ENCODE data around the gene RRM1.

The RRM1 gene

DNA sequence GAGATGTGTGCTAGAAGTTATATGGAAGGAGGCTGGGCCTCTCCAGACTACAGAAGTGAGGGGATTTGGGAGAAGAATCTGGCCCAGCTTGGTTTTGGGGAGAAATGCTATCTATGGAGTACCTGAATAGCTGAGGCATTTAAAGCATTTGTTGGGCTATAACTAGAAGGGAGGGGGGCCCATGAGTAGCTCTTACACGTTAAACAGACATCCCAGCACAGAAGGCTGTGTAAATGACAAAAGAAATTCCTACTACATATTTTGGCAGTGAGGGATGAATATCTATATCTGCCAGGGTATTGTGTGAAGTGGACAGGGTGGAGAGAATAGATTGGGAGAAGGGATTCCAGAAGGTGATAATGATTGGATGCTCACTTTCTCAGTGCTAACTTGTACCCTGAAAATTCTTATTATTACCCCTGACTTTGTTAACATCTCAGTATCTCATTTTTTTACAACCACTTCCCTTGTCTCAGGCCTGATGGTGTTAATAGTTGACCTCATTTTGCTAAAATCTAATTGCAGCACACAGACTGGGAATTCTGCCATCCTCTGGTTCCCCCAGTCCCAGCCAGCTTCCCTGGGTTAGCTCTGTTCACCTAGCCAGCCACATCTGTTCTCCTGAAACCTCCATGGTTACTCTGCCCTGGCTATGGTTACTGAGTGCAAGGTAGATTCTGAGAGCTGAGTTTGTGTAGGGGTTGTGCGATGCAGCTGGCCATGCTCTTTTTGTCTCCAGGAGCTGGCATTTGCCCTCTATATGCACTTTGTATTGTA, 28.8 kb upstream of the RRM1 start:
- no peaks in the 10 kb centered on the region for H4K20me1 ChIP-seq (ENCODE audit: insufficient read depth, low read length)
- no peaks in the 10 kb centered on the region for H3K79me2 ChIP-seq (ENCODE audit: insufficient read depth, low read length)

DNA sequence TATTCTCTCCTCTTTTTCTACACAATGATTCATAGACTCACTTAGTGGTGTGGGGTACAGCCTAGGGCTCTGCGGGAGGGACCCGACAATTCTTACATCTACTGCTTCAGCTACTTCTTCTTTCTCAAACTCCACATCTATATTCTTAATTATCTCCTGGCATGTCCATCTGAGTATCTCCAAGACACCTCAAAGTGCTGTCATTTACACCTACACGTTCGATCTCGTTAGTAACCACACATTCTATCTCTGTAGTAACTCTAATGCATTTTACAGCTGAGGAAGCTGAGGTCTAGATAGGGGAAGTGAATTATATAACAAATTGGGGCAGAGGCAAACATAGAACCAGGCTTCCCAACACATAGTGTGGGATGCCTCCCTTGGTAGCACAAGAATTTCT, 27.7 kb upstream of the RRM1 start:
- no peak overlapping the region for H2AFZ ChIP-seq (ENCODE audit: low read length)
- TF ChIP-seq EZH2 (IDR thresholded peaks at IDR 0.05; ENCODE audit: borderline replicate concordance, low read length) = no peak
- TF ChIP-seq, protein P1, sequence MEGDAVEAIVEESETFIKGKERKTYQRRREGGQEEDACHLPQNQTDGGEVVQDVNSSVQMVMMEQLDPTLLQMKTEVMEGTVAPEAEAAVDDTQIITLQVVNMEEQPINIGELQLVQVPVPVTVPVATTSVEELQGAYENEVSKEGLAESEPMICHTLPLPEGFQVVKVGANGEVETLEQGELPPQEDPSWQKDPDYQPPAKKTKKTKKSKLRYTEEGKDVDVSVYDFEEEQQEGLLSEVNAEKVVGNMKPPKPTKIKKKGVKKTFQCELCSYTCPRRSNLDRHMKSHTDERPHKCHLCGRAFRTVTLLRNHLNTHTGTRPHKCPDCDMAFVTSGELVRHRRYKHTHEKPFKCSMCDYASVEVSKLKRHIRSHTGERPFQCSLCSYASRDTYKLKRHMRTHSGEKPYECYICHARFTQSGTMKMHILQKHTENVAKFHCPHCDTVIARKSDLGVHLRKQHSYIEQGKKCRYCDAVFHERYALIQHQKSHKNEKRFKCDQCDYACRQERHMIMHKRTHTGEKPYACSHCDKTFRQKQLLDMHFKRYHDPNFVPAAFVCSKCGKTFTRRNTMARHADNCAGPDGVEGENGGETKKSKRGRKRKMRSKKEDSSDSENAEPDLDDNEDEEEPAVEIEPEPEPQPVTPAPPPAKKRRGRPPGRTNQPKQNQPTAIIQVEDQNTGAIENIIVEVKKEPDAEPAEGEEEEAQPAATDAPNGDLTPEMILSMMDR (IDR thresholded peaks at IDR 0.05; ENCODE audit: low read length) = no peak
- H3K4me1 ChIP-seq (ENCODE audit: insufficient read depth, low read length, severe bottlenecking) = no peaks in the 10 kb centered on the region
- no peaks in the 10 kb centered on the region for H3K79me2 ChIP-seq (ENCODE audit: insufficient read depth, low read length)
- H4K20me1 ChIP-seq (ENCODE audit: insufficient read depth, low read length) = no peaks in the 10 kb centered on the region
- H3K4me2 ChIP-seq (ENCODE audit: low read length) = no peak overlapping the region
- H3K27me3 ChIP-seq (ENCODE audit: insufficient read depth, low read length) = no peaks in the 10 kb centered on the region
- H3K4me3 ChIP-seq (ENCODE audit: low read depth, low read length, poor library complexity, severe bottlenecking) = no peak overlapping the region
- peaks cover 9% of the 10 kb centered on the region; the same call in 1 of the 2 replicates for H3K36me3 ChIP-seq (ENCODE audit: insufficient read depth, low read length)
- H3K9ac ChIP-seq (ENCODE audit: low read length) = no peak overlapping the region
- no peaks in the 10 kb centered on the region for H3K9me2 ChIP-seq (ENCODE audit: low read depth, low read length)
- H3F3A ChIP-seq (ENCODE audit: insufficient read depth, low read length) = no peaks in the 10 kb centered on the region
- H3K27ac ChIP-seq (ENCODE audit: low read depth, low read length, poor library complexity, severe bottlenecking) = no peak overlapping the region
- no peaks in the 10 kb centered on the region for H3K9me3 ChIP-seq (ENCODE audit: low read length)

More for the DNA sequence above, 28.8 kb upstream of the RRM1 start:
- Histone ChIP-seq H3F3A (ENCODE audit: insufficient read depth, low read length) (no peaks in the 10 kb centered on the region), H3K27ac (ENCODE audit: low read depth, low read length, poor library complexity, severe bottlenecking) (no peak overlapping the region), H3K9ac (ENCODE audit: low read length) (no peak overlapping the region), H3K4me1 (ENCODE audit: insufficient read depth, low read length, severe bottlenecking) (no peaks in the 10 kb centered on the region), H3K4me2 (ENCODE audit: low read length) (no peak overlapping the region), H3K9me2 (ENCODE audit: low read depth, low read length) (no peaks in the 10 kb centered on the region), H2AFZ (ENCODE audit: low read length) (no peak overlapping the region), H3K4me3 (ENCODE audit: low read depth, low read length, poor library complexity, severe bottlenecking) (no peak overlapping the region), H3K36me3 (ENCODE audit: insufficient read depth, low read length) (peaks cover 18% of the 10 kb centered on the region; the same call in 1 of the 2 replicates), H3K9me3 (ENCODE audit: low read length) (no peaks in the 10 kb centered on the region), H3K27me3 (ENCODE audit: insufficient read depth, low read length) (no peaks in the 10 kb centered on the region)
- TF ChIP-seq, protein P1 (IDR thresholded peaks at IDR 0.05; ENCODE audit: low read length) = no peak
- no peak for TF ChIP-seq EZH2 (IDR thresholded peaks at IDR 0.05; ENCODE audit: borderline replicate concordance, low read length)

DNA sequence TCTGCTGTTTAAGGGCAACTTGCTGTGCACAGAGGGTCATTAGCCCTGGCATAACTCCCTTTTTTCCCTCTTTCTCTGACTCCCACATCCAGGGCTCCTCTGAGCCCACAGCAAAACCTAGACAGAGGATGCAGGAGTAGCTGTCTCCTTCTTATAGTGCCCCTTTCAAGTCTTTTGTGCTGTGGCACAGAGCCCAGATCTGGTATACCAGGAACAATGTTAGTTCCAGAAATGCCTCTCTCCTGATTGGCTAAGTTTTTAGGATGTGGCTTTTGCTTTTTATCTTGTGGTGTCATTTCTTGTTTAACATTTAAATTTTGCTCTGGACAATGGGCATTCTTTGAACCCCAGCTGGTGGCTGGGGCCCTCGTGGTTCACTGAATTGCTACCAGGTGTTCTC, 25.6 kb upstream of the RRM1 start:
- Histone ChIP-seq H3K27ac (ENCODE audit: low read depth, low read length, poor library complexity, severe bottlenecking) (no peak overlapping the region), H2AFZ (ENCODE audit: low read length) (no peak overlapping the region), H3K4me1 (ENCODE audit: insufficient read depth, low read length, severe bottlenecking) (no peaks in the 10 kb centered on the region), H3K9me2 (ENCODE audit: low read depth, low read length) (no peaks in the 10 kb centered on the region), H3K79me2 (ENCODE audit: insufficient read depth, low read length) (no peaks in the 10 kb centered on the region), H3K9ac (ENCODE audit: low read length) (no peak overlapping the region), H3F3A (ENCODE audit: insufficient read depth, low read length) (no peaks in the 10 kb centered on the region), H3K4me3 (ENCODE audit: low read depth, low read length, poor library complexity, severe bottlenecking) (no peak overlapping the region), H3K4me2 (ENCODE audit: low read length) (no peak overlapping the region), H3K36me3 (ENCODE audit: insufficient read depth, low read length) (peaks cover 9% of the 10 kb centered on the region; the same call in 1 of the 2 replicates), H3K9me3 (ENCODE audit: low read length) (no peaks in the 10 kb centered on the region), H4K20me1 (ENCODE audit: insufficient read depth, low read length) (no peaks in the 10 kb centered on the region), H3K27me3 (ENCODE audit: insufficient read depth, low read length) (no peaks in the 10 kb centered on the region)
- TF ChIP-seq, protein P1 (IDR thresholded peaks at IDR 0.05; ENCODE audit: low read length) = no peak
